Measurements from ENCODE around the gene PROZ.
A peak's percentile ranks its signal among the peaks of the same experiment; 100 is the strongest.

The PROZ gene

DNA sequence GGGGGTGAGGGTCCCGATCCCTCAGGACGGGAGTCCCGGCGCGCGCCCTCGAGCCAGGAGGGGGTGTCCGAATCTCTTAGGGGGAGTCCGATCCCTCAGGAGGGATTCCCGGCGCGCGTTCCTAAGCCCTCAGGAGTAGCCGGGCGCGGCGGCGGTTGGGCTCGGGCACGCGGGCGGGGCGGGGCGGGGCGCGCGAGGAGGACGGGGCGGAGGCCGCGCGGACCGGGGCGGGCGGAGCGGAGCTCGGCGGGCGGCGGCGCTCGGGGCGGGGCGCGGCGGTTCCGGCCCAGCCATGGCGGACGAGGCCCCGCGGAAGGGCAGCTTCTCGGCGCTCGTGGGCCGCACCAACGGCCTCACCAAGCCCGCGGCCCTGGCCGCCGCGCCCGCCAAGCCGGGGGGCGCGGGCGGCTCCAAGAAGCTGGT, 50.9 kb downstream of the PROZ start, which contains the start of gene CUL4A:
Gene CUL4A, plus strand, starts transcription at position 278 of the 423 bp plus-strand sequence. Its CDS starts 15 bp downstream, at position 293.
- Histone ChIP-seq H3K36me3 (ENCODE audit: control insufficient read depth, low read depth, low read length) (peaks cover 24% of the 10 kb centered on the region), H3K4me1 (ENCODE audit: control insufficient read depth, low read depth, low read length) (peaks cover 10% of the 10 kb centered on the region), H3K9ac (ENCODE audit: low read length) (peak within 1 kb of the TSS; percentile 89), H3K9me3 (ENCODE audit: control insufficient read depth, low read depth, low read length) (no peaks in the 10 kb centered on the region), H3K4me3 (ENCODE audit: low read length) (peak within 1 kb of the TSS; percentile 86), H3K27ac (ENCODE audit: low read length) (peak within 1 kb of the TSS; percentile 75), H3K27me3 (ENCODE audit: control insufficient read depth, insufficient read depth, low read length) (no peaks in the 10 kb centered on the region)

DNA sequence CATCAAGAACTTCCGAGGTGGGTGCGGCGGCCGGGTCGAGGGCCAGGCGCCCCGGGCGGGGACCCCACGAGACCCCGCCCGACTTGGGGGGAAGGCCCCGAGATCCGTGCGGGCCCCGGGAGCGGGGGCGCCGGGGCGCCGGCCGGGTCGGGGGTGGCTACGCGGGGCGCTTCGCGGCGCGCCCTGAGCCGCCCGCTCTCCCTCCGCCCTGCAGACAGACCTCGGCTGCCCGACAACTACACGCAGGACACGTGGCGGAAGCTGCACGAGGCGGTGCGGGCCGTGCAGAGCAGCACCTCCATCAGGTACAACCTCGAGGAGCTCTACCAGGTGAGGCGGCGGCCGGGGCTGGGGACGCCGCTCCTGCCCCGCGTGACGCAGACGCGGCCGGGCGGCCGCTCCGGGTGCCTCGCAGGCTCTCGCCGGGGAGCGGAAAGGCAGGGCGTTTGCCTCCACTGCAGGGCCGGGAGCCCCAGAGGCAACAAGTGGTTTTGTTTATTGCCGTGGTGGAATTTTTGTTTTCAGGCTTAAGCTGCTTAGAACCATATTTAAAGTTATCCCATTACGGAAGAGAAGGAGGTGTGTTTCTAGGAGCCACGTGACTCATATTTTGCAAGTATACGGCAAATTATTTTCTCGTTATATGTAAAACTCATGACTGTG, 51.4 kb downstream of the PROZ start:
- peaks cover 10% of the 10 kb centered on the region for H3K4me1 ChIP-seq (ENCODE audit: control insufficient read depth, low read depth, low read length)
- H3K27ac ChIP-seq (ENCODE audit: low read length) = peak overlapping the region; percentile 75
- H3K36me3 ChIP-seq (ENCODE audit: control insufficient read depth, low read depth, low read length) = peaks cover 24% of the 10 kb centered on the region
- H3K4me3 ChIP-seq (ENCODE audit: low read length) = peak overlapping the region; percentile 78
- H3K9ac ChIP-seq (ENCODE audit: low read length) = peak overlapping the region; percentile 87
- H3K9me3 ChIP-seq (ENCODE audit: control insufficient read depth, low read depth, low read length) = no peaks in the 10 kb centered on the region
- H3K27me3 ChIP-seq (ENCODE audit: control insufficient read depth, insufficient read depth, low read length) = no peaks in the 10 kb centered on the region

GRCh38 chr13:113210833-113211232, 52.4 kb downstream of the PROZ start:
- peak overlapping the region; percentile 78 for H3K4me3 ChIP-seq (ENCODE audit: low read length)
- no peak overlapping the region for H3K27ac ChIP-seq (ENCODE audit: low read length)
- no peaks in the 10 kb centered on the region for H3K9me3 ChIP-seq (ENCODE audit: control insufficient read depth, low read depth, low read length)
- H3K4me1 ChIP-seq (ENCODE audit: control insufficient read depth, low read depth, low read length) = peaks cover 12% of the 10 kb centered on the region
- H3K9ac ChIP-seq (ENCODE audit: low read length) = peak overlapping the region; percentile 87
- H3K36me3 ChIP-seq (ENCODE audit: control insufficient read depth, low read depth, low read length) = peaks cover 21% of the 10 kb centered on the region
- H3K27me3 ChIP-seq (ENCODE audit: control insufficient read depth, insufficient read depth, low read length) = no peaks in the 10 kb centered on the region

DNA sequence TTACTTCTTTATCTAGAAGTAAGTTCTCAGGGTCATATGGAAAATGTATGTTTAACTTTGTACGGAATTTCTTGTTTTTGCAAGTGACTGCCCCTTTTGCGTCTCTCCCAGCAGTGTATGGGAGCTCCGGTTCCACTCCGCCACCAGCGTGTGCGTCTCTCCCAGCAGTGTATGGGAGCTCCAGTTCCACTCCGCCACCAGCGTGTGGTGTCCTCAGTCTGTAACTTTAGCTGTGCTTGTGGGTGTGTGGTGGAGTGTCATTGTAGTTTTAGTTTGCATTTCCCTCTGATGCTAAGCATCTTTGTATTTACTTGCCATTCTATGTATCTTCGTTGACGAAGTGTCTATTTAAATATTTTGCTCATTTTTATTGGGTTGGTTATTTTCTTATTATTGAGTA, 53.3 kb downstream of the PROZ start:
- Histone ChIP-seq H3K9ac (ENCODE audit: low read length) (no peak overlapping the region), H3K27ac (ENCODE audit: low read length) (no peak overlapping the region), H3K4me3 (ENCODE audit: low read length) (no peak overlapping the region), H3K9me3 (ENCODE audit: control insufficient read depth, low read depth, low read length) (no peaks in the 10 kb centered on the region), H3K36me3 (ENCODE audit: control insufficient read depth, low read depth, low read length) (peaks cover 13% of the 10 kb centered on the region), H3K27me3 (ENCODE audit: control insufficient read depth, insufficient read depth, low read length) (no peaks in the 10 kb centered on the region), H3K4me1 (ENCODE audit: control insufficient read depth, low read depth, low read length) (peaks cover 21% of the 10 kb centered on the region)

GRCh38 chr13:113216254-113217048, 58.0 kb downstream of the PROZ start:
- H3K4me1 ChIP-seq (ENCODE audit: control insufficient read depth, low read depth, low read length) = peaks cover 17% of the 10 kb centered on the region
- peaks cover 32% of the 10 kb centered on the region for H3K36me3 ChIP-seq (ENCODE audit: control insufficient read depth, low read depth, low read length)
- H3K9me3 ChIP-seq (ENCODE audit: control insufficient read depth, low read depth, low read length) = no peaks in the 10 kb centered on the region
- no peaks in the 10 kb centered on the region for H3K27me3 ChIP-seq (ENCODE audit: control insufficient read depth, insufficient read depth, low read length)
- peak overlapping the region; percentile 2 for H3K4me3 ChIP-seq (ENCODE audit: low read length)
- peak overlapping the region; percentile 52 for H3K27ac ChIP-seq (ENCODE audit: low read length)
- H3K9ac ChIP-seq (ENCODE audit: low read length) = peak overlapping the region; percentile 61

GRCh38 chr13:113218586-113218985, 60.1 kb downstream of the PROZ start:
- Histone ChIP-seq H3K36me3 (ENCODE audit: control insufficient read depth, low read depth, low read length) (peaks cover 33% of the 10 kb centered on the region), H3K9ac (ENCODE audit: low read length) (no peak overlapping the region), H3K4me1 (ENCODE audit: control insufficient read depth, low read depth, low read length) (peaks cover 17% of the 10 kb centered on the region)

DNA sequence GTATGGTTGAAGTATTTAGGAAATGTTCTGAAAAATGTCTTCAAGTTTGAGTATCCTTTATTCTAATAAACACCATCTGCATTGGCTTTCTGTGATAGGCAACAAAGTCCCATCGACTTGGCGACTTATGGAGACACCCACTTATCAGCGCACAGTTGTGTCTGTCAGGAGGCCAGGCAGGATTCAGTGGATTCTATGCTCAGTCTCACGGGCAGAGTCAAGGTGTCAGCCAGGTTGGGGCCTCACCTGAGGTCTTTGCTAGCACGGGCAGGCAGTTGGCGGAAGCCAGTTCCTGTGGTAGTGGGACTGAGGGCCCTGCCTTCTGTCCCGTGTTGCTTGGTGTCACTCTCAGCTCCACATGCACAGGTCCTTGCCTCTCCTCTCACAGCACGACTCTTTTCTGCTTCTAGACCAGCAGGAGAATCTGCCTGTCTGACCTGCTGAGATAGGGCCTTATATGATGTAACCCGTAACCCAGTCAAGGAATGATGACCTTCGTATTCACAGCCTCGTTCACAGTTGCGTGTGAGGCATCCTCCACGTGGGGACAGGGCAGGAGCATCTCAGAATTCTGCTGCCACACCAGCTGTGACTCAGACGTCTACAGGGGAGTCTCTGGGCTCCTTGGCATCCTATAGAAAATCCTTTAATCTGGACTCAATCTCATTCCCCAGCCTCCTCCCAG, 61.0 kb downstream of the PROZ start:
- Histone ChIP-seq H3K36me3 (ENCODE audit: control insufficient read depth, low read depth, low read length) (peaks cover 34% of the 10 kb centered on the region), H3K9ac (ENCODE audit: low read length) (no peak overlapping the region), H3K27ac (ENCODE audit: low read length) (no peak overlapping the region), H3K4me3 (ENCODE audit: low read length) (no peak overlapping the region), H3K4me1 (ENCODE audit: control insufficient read depth, low read depth, low read length) (peaks cover 17% of the 10 kb centered on the region), H3K9me3 (ENCODE audit: control insufficient read depth, low read depth, low read length) (no peaks in the 10 kb centered on the region), H3K27me3 (ENCODE audit: control insufficient read depth, insufficient read depth, low read length) (no peaks in the 10 kb centered on the region)

More at GRCh38 chr13:113218586-113218985, 60.1 kb downstream of the PROZ start:
- Histone ChIP-seq H3K9me3 (ENCODE audit: control insufficient read depth, low read depth, low read length) (no peaks in the 10 kb centered on the region), H3K27ac (ENCODE audit: low read length) (no peak overlapping the region), H3K27me3 (ENCODE audit: control insufficient read depth, insufficient read depth, low read length) (no peaks in the 10 kb centered on the region), H3K4me3 (ENCODE audit: low read length) (no peak overlapping the region)

DNA sequence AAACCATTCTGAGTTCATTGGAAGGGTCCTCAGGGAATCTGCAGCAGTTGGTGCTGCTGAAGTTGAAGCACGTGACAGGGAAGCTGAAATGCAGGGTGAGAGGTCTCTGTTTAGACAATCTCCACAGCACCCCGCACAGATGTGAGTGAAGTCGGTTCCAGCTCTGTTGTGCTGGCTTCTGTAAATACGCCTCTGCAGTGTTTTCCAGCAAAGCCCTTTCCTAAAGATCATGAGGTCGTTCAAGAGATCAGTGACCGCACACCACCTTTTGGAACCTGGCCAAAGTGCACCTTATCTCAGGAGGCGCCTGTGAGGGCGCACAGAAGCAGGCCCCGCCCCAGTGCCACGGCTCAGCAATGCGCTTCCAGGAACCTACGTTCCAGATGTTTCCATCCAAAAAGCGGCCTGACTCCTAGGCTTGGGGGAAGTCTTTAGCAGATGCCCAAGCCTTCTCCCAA, 61.7 kb downstream of the PROZ start:
- Histone ChIP-seq H3K36me3 (ENCODE audit: control insufficient read depth, low read depth, low read length) (peaks cover 42% of the 10 kb centered on the region), H3K9me3 (ENCODE audit: control insufficient read depth, low read depth, low read length) (no peaks in the 10 kb centered on the region), H3K4me1 (ENCODE audit: control insufficient read depth, low read depth, low read length) (peaks cover 17% of the 10 kb centered on the region), H3K27ac (ENCODE audit: low read length) (no peak overlapping the region), H3K27me3 (ENCODE audit: control insufficient read depth, insufficient read depth, low read length) (no peaks in the 10 kb centered on the region), H3K9ac (ENCODE audit: low read length) (no peak overlapping the region), H3K4me3 (ENCODE audit: low read length) (no peak overlapping the region)

DNA sequence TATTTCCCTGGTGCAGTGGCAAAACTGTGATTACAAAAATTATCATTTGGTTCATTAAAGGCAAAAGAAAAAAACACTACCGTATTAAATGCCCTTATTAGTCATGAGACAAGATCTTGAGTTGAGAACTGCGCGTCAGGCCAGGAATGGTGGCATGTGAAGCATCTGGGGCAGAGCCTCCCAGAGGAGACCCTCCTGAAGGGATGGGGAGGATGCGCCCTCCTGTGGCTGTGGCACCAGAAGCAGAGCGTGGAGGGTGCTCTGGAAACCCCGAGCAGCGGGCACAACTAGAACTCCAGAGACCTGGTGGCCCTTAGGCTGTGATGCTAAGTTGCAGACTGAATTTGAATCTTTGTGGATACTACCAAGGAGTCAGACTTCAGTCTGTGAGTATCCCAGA, 62.4 kb downstream of the PROZ start:
- H3K4me3 ChIP-seq (ENCODE audit: low read length) = no peak overlapping the region
- H3K36me3 ChIP-seq (ENCODE audit: control insufficient read depth, low read depth, low read length) = peaks cover 49% of the 10 kb centered on the region
- H3K27me3 ChIP-seq (ENCODE audit: control insufficient read depth, insufficient read depth, low read length) = no peaks in the 10 kb centered on the region
- H3K27ac ChIP-seq (ENCODE audit: low read length) = no peak overlapping the region
- H3K4me1 ChIP-seq (ENCODE audit: control insufficient read depth, low read depth, low read length) = peaks cover 15% of the 10 kb centered on the region
- no peaks in the 10 kb centered on the region for H3K9me3 ChIP-seq (ENCODE audit: control insufficient read depth, low read depth, low read length)
- H3K9ac ChIP-seq (ENCODE audit: low read length) = no peak overlapping the region

Data from iPS-18a (cell line).